IPS DF 4.7 (cell line): ENCODE results near the gene SLN.

ENCODE experiments used
- DNase-seq: peaks from one replicate; pipeline ENCODE4 v3.0.0-alpha.2; 2013; ENCODE audit warnings: low spot score; ENCODE audit errors: extremely low read depth

Gene SLN

DNA sequence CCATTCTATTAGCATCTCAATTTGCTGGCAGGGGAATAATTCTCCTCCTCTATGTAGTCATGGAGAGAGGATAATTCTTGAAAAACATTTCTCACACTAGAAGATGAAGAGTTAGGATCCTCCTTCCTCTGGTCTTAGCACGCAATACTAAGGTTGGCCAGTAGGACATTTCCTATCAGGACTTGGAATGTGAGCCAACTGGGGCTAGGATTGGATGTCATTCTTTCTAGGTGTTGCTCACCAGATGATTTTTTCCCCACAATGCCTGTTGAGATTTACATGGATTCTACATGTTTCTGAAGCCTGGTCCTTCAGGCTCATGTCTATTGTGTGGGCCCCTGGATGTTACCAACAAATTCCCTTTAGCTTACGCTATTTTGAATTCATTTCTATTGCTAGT lies 28.0 kb downstream of the SLN start:
- no peak for DNase-seq

DNA sequence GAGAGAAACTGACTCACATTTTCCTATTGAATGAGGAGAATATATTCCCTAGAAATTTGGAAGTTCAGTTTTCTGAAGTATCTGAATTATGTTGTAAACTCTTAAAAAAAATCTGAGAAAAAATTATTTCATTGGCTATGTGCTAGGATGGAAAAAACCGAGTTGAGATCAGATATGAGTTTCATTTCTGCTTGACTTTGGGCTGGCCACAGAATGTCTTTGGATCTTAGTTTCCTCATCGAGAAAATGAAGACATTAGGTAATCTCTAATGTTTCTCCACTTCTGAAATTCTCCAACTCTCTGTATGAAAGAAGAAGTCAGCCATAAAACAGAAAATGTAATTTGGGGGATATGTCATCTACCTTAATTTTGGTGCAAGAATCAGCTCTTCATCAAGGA lies 28.8 kb downstream of the SLN start:
- DNase-seq, result no peak

DNA sequence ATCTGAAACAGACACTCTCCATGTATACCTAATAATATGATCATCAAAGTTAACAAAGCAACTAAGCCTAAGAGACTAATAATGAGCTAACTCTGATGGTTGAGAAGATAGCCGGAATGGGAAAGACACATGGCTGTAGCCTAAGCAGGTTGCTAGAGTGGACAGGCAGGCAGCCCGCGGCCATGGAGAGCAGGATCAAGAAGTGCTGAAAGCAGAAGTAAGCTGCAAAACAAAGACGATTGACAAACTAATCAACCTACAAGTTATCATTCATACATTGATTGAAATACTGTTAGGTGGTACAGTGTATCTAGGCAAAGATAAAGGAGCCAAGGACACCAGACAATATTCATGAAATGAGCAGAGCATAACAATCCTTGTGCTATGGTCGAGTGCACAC lies 29.3 kb downstream of the SLN start:
- no peak for DNase-seq

DNA sequence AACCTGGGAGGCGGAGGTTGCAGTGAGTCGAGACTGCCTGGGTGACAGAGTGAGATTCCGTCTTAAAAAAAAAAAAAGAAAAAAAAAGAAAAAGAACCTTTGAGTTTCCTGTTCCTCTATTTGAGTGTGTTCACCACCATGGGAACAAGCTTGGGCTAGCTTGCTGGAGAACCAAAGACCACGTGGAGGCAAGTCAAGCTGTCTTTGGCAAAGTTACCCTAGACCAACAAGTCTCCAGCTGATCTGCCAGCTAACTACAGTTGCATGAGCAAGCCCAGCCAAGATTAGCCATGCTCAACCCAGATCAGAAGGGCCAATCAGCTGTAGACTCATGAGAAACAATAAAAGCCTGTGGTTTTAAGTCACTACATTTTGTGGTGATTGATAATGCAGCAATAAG lies 29.7 kb downstream of the SLN start:
- DNase-seq, result no peak

DNA sequence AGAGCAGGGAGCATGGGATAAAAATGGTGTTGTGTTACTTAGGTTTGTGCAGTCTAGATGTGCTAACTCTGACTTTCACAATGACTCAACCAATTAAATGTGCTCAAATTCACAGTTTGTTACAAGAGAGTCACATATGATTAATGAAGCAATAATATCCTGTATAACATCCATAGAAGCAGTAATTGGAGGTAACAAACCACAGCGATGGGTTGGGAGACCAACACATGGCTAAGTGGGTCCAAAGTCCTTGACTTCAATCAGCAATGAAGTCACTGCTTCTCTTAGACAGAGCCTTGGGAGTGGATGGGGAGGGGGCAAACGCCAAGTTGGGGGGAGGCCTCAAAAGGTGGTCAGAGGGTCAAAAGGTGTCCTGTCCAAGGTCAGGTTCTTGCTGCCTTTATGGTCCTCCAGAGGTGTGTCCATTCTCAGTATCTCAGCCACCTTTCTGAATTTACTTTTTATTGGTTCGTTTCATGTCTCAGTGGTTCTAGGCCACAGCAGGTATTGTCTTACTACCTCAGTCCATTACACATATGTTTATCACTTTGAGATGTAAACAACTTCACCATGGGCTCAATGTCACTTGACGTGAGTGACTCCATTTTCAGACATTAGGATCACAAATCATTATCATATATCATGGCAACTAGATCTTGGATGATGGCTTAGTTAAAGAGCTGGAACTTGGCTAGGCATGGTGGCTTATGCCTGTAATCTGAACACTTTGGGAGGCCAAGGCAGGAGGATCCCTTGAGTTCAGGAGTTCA lies 32.4 kb downstream of the SLN start:
- DNase-seq, result no peak

DNA sequence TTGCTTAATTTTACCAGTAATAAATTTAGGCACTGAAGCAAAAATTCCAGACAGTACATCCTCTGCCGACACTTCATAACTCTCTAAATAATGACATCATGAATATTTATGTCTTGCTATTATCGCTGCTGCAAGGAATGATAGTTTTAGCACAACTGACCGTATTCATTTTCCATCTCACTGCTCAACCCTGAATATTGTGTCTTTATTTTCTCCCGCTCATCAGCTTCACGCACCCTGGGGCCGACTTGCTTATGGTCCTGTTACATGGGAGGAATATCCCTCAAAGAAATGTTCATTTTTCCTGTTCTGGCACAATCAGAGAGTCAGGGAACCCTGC lies 33.3 kb downstream of the SLN start:
- DNase-seq, result no peak

DNA sequence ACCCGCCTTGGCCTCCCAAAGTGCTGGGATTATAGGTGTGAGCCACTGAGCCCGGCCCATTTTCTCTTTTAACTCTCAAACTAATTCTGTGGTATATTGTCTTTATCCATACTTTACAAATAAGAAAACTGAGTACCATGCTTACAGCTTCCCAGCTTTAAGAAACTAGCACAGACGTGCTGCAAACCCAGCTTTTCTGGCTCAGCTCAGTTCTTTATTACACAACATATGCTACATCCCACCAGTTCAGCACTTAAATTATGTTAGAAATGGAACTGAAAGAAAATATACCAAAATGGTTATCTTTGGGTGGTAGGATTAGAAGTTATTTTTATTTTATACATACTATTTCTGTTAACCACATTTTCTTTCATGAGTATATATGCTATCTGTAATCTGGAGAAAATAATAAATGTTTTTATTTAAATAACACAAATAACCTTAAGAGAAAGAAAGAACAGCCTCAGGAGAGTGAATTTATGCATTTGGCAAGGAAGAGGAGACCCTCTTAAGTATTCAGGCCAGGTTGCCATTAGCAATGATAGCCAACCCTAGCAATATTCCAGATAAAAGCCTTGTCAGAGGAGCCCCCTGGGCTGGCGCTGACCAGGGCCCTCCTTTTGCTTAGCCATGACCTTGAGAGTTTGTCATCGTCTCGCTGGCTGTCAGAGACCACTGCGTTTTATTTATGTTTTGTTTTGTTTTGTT lies 33.8 kb downstream of the SLN start:
- no peak for DNase-seq

DNA sequence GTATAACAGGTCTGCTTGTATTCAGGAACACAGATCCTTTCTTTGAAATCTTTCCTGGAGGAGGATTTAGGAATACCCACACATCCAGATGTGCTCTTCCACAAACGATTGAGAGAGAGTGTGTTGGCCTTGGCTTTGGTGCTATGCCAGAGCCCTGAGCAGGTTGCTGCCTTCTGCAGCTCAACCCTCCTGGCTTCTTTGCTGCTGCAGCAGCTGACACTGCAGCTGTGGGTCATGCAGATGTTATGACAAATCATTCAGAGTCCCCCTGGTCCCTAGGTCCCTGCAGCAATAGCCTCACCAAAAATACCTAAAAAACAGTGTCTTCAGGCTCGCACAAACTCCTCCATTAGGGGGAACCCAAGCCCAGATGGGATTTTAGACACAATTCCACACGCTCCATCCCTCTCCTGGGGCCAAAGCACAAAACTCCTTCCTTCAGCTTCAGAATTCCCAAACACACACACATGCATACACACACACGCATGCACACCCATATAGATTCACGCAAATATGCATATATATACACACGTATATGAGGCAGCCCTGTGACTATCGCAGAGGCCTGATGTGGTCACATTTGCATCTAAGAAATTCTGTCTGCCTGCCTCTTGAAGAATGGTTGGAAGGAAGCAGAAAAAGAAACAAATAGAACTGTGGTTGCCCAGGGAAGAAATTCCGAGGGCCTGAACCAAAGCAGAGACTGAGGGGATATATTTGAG lies 35.4 kb downstream of the SLN start:
- no peak for DNase-seq

DNA sequence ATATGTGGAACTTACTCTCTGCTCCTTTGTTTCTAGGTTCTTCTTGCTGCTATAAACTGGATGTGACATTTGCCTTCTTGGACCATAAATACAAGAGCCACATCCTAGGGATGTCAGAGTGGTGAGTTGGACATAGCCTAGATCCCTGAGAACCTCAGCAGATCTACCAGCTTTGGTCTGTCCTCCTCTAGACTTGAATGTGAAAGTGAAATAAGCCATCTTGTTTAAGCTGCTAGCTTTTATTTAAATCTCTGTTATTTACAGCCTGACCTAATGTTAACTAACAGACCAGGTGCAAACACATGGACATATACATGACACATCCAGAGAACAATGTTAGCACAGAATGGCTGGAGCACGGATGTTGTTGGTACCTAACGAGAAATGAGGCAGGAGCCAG lies 36.0 kb downstream of the SLN start:
- DNase-seq, result no peak

DNA sequence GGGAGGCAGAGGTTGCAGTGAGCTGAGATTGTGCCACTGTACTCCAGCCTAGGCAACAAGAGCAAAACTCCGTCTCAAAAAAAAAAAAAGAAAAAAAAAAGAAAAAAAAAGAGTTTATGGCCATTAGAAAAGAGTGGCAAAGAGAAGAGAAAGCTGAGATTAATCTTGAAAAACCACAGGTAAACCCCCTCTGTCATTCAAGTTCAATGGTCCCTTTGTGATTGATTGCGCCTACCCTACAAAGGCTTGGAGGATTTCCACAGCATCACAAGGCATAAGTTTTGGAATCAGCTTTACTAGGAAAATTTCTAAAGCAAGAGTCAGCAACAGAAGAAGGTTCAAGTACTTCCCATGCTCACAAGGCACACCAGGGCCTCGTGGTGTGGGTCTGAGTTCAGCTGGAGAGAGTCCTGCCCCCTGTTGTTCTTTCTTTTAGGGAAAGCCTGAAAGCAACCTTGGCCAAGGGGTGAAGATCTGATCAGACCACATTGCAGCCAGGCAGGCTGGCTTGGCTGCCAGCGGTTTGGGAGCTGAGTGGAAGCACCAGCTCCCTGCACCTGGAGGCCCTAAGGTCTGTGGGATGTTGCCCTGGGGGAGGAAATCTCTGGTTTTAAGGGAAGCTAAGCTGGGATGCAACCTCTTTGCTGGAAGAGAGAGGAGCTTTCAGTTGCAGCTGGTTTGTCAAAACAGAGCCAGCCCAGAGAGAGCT lies 41.8 kb downstream of the SLN start:
- DNase-seq, result no peak

DNA sequence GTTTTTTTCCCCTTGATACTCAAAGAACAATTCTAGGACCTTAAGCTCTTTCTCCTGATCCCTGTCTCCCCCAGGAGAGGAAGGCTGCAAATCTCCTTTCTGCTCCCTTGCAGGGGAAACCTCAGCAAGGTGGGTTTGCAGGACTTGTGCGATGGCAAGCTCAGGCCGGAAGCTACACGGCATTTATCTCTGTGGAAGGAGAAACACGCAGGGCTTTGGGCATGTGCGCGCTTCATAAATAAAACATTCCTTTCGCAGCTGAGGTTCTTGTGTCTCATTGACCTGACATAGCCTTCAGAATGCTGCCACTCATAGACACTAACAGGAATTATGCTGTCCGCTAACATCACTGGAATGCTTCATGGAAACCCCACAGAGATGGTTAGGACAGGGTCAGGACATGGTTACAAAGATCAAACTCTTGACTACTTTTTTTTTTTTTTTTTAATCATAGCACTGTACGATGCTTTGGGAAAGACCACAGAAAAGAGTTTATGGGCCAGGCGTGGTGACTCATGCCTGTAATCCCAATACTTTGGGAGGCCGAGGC lies 42.6 kb downstream of the SLN start:
- no peak for DNase-seq

DNA sequence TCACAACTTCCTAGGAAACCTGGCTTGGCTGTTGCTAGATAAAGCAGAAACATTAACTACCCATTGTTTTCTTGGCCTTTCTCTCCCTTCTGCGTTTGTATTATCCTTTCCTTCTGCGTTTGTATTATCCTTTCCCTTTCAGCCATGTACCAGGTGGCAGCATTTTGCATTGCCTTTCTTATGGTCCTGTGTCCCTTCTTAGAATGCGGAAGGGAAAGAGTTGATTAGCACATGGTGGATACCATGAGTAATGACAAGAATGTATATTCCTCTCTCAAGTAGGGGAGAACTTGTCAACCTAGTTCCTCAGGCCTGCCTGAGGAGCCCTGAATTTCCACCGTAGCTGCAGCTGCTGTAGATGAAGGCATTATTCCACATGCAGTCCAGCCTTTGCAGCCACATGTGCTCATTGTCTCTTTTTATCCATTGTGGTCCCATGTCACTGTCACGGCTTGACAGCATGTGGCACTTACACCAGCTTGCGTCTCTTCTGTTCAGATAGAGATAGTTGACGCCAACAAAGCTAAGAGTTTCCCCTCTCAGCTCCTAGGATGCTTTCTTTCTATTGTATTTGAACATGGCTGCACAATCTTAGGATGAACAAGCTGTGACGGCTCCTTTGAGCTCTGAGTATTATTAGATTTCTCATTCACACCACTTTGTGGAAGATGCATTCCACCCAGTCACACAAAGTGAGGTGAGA lies 44.8 kb downstream of the SLN start:
- DNase-seq, result no peak

DNA sequence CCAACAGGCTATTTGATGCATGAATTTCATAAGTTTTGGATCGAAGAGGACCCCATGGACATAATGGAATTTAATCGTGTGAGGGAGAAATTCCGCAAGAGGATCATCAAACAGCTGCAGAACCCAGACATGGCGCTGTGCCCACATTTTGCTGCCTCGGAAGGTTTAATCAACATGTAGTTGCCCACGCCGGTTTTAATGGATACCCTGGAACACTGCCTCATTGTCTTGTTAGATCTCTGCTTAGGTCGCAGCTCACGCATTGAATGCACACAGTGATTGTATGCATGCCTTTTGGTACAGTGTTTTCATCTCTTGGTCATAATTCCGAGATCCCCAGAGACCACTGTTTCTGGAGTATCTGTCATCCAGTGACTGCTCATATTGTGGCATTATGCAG lies 46.8 kb downstream of the SLN start:
- no peak for DNase-seq

DNA sequence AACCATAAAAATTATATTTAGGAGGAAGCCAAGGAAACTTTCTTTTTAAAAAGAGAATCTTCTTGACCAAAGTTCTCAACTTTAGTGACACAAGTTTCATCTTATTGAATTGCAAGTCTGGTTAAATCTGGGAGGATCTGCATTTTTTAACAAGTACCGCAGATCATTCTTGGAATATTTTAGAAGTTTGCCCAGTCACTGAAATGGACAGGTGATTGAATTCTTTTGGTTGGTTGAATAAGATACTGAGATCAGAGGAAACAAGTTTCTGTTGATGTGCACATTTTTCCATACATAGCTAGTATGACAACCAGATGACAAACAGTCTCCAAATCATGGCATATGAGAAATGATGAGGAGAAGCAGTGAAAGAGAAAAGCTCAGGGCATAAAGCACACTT lies 50.2 kb downstream of the SLN start:
- no peak for DNase-seq

DNA sequence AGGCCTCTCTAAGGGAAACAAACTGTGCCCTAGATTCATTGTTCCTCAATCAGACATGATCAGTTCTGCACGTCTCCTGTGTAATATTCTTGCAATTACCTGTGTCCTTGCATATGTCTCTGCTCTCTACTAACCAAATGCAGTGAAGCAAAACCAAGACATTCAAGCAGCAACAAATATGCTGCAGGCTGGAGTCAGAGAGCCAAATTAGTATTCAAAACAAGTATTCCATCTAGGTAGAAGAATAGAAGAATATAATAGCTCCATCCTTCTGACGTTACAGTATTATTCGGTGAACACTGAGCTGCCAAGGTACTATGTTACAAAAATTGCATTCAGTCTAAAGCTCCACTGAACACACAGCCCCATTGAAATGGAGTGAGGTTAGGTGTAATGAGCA lies 51.8 kb downstream of the SLN start:
- no peak for DNase-seq

DNA sequence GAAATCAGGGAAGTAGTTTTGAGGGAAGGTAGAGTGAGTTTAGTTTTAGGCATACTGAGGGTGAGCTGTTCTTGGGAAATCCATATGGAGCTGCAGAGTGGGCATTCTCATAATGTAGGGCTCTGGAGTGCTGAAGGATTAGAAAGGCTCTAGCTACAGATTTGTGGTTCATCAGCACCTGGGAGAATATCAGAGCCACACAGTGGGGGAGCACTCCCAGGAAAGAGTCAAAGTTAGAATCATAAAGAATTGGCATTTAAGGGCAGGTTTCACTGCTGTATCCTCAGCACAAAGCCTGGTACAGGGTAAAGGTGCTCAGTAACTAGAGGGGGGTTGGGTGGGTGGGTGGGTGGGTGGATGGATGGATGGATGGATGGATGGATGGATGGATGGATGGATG lies 52.5 kb downstream of the SLN start:
- no peak for DNase-seq
